Loucy (cell line): Measurements from ENCODE around the gene EHBP1L1.

ENCODE experiments used
- H2AFZ ChIP-seq: fragments of 200-600 bp; sonication (generic); 2 replicates; pipeline ENCODE4 v1.6.0; 2016; ENCODE audit warnings: antibody characterized with exemption, mild to moderate bottlenecking, low read length, moderate library complexity
- H3F3A ChIP-seq: fragments of 200-600 bp; 2 replicates; pipeline ENCODE4 v1.6.0; 2016; ENCODE audit warnings: antibody characterized with exemption, low read depth, mild to moderate bottlenecking
- H3K27me3 ChIP-seq: fragments of 200-600 bp; sonication (generic); 2 replicates; pipeline ENCODE4 v1.6.1; 2014; ENCODE audit warnings: low read length, mild to moderate bottlenecking; ENCODE audit not compliant: insufficient read depth, poor library complexity, severe bottlenecking
- H3K36me3 ChIP-seq: fragments of 200-600 bp; sonication (generic); 2 replicates; pipeline ENCODE4 v1.6.1; 2016; ENCODE audit warnings: low read length; ENCODE audit not compliant: insufficient read depth
- H3K4me1 ChIP-seq: fragments of 200-600 bp; sonication (generic); 2 replicates; pipeline ENCODE4 v1.5.1; 2014; ENCODE audit warnings: low read length, mild to moderate bottlenecking; ENCODE audit not compliant: insufficient read depth, poor library complexity, severe bottlenecking
- H3K4me2 ChIP-seq: fragments of 200-600 bp; sonication (generic); 2 replicates; pipeline ENCODE4 v1.6.0; 2014; ENCODE audit warnings: antibody characterized with exemption, low read length, low read depth, mild to moderate bottlenecking; ENCODE audit not compliant: poor library complexity, severe bottlenecking
- H3K4me3 ChIP-seq: fragments of 200-600 bp; sonication (generic); 2 replicates; pipeline ENCODE4 v1.5.1; 2014; ENCODE audit warnings: low read length, mild to moderate bottlenecking, mixed read lengths; ENCODE audit not compliant: poor library complexity, severe bottlenecking
- H3K79me2 ChIP-seq: fragments of 200-600 bp; sonication (generic); 2 replicates; pipeline ENCODE4 v1.6.1; 2014; ENCODE audit warnings: low read length; ENCODE audit not compliant: insufficient read depth
- H3K9ac ChIP-seq: fragments of 200-600 bp; sonication (generic); 2 replicates; pipeline ENCODE4 v1.6.0; 2014; ENCODE audit warnings: mild to moderate bottlenecking, low read depth, low read length, moderate library complexity; ENCODE audit not compliant: poor library complexity, severe bottlenecking
- H3K9me2 ChIP-seq: fragments of 200-600 bp; sonication (generic); replicated peaks from 2 replicates; pipeline ENCODE4 v1.6.1; 2016; ENCODE audit warnings: low read depth, low read length, mixed read lengths
- H3K9me3 ChIP-seq: fragments of 200-600 bp; sonication (generic); 2 replicates; pipeline ENCODE4 v1.6.1; 2014; ENCODE audit warnings: mild to moderate bottlenecking, antibody characterized with exemption, low read length, low read depth; ENCODE audit not compliant: insufficient read depth
- H4K20me1 ChIP-seq: fragments of 200-600 bp; sonication (generic); 2 replicates; pipeline ENCODE4 v1.6.0; 2014; ENCODE audit warnings: antibody characterized with exemption, low read length, mild to moderate bottlenecking; ENCODE audit not compliant: insufficient read depth, poor library complexity, severe bottlenecking
- CTCF ChIP-seq: fragments of 200-600 bp; sonication (generic); conservative IDR thresholded peaks from 2 replicates; pipeline ENCODE4 v1.5.1; 2014; ENCODE audit warnings: mild to moderate bottlenecking, antibody characterized with exemption, low read length
- EZH2phosphoT487 ChIP-seq: fragments of 200-600 bp; IDR thresholded peaks from 2 replicates; pipeline ENCODE4 v1.6.1; 2018; ENCODE audit warnings: antibody characterized with exemption, mild to moderate bottlenecking, moderate library complexity, borderline replicate concordance

Gene EHBP1L1

GRCh38 chr11:65615229-65615949, 39.5 kb downstream of the EHBP1L1 start, which contains the start of gene PCNX3:
TSS of gene PCNX3 (plus strand) at chr11:65615776. CDS start at chr11:65616312, 536 bp downstream.
- Histone ChIP-seq H2AFZ (0 out of 2 replicates have a peak within 1 kb of the TSS, but pooled peaks have one; percentile 24), H3K4me2 (peak within 1 kb of the TSS; percentile 99), H3K27me3 (no peaks in the 10 kb centered on the region), H3K9me2 (no peaks in the 10 kb centered on the region), H3K36me3 (peaks cover 27% of the 10 kb centered on the region; the same call in 1 of the 2 replicates), H4K20me1 (peaks cover 67% of the 10 kb centered on the region), H3F3A (no peaks in the 10 kb centered on the region), H3K4me1 (peaks cover 36% of the 10 kb centered on the region), H3K4me3 (peak within 1 kb of the TSS; percentile 77), H3K9me3 (no peaks in the 10 kb centered on the region), H3K9ac (peak within 1 kb of the TSS; percentile 99), H3K79me2 (peaks cover 93% of the 10 kb centered on the region)
- no peak for TF ChIP-seq EZH2phosphoT487
- TF ChIP-seq CTCF: no peak

- TF ChIP-seq CTCF (no peak), EZH2phosphoT487 (no peak)
- peak overlapping the region; percentile 99 for H3K4me2 ChIP-seq
Observed at GRCh38 chr11:65615950-65616574, 40.2 kb downstream of the EHBP1L1 start.

GRCh38 chr11:65616575-65617001, 40.7 kb downstream of the EHBP1L1 start:
- H3K9ac ChIP-seq: peak overlapping the region; percentile 99
- H3F3A ChIP-seq: no peaks in the 10 kb centered on the region
- peak overlapping the region; percentile 77 for H3K4me3 ChIP-seq
- peaks cover 30% of the 10 kb centered on the region; the same call in 1 of the 2 replicates for H3K36me3 ChIP-seq
- H3K4me2 ChIP-seq: peak overlapping the region; percentile 99
- H2AFZ ChIP-seq: no peak overlapping the region
- peaks cover 25% of the 10 kb centered on the region for H3K4me1 ChIP-seq
- no peak for TF ChIP-seq EZH2phosphoT487
- TF ChIP-seq CTCF: no peak
- H3K79me2 ChIP-seq: peaks cover 86% of the 10 kb centered on the region
- H4K20me1 ChIP-seq: peaks cover 55% of the 10 kb centered on the region
- no peaks in the 10 kb centered on the region for H3K9me2 ChIP-seq
- no peaks in the 10 kb centered on the region for H3K9me3 ChIP-seq
- no peaks in the 10 kb centered on the region for H3K27me3 ChIP-seq

More at GRCh38 chr11:65615950-65616574, 40.2 kb downstream of the EHBP1L1 start:
- Histone ChIP-seq H3K9me2 (no peaks in the 10 kb centered on the region), H3K27me3 (no peaks in the 10 kb centered on the region), H3K36me3 (peaks cover 30% of the 10 kb centered on the region; the same call in 1 of the 2 replicates), H2AFZ (no peak overlapping the region), H3K79me2 (peaks cover 91% of the 10 kb centered on the region), H4K20me1 (peaks cover 60% of the 10 kb centered on the region), H3K9ac (peak overlapping the region; percentile 99), H3K9me3 (no peaks in the 10 kb centered on the region), H3F3A (no peaks in the 10 kb centered on the region), H3K4me3 (peak overlapping the region; percentile 77), H3K4me1 (peaks cover 29% of the 10 kb centered on the region)
